GM18519 (cell line): ENCODE measurements around the gene JAM3.
"Not testable (repeated sequence)": the region's sequence is repeated elsewhere in the genome, so short reads cannot be mapped to it uniquely, and the experiment has no call there.

Experiments
- ATAC-seq: cut with Tn5 transposase; IDR thresholded peaks from one replicate; pipeline ENCODE4 v1.9.1; 2021; ENCODE audit warnings: mild to moderate bottlenecking, moderate library complexity; ENCODE audit not compliant: unreplicated experiment, low FRiP score

JAM3 gene

GRCh38 chr11:134170177-134170918 is 101.5 kb downstream of the JAM3 start:
- ATAC-seq, result no peak

- no peak for ATAC-seq
Measured at GRCh38 chr11:134170919-134171281, 102.0 kb downstream of the JAM3 start.

GRCh38 chr11:134171951-134172350 is 103.1 kb downstream of the JAM3 start:
- ATAC-seq, result no peak

GRCh38 chr11:134173296-134173695 is 104.4 kb downstream of the JAM3 start:
- no peak for ATAC-seq

GRCh38 chr11:134176284-134176683 is 107.4 kb downstream of the JAM3 start:
- no peak for ATAC-seq

- no peak for ATAC-seq
Measured at GRCh38 chr11:134178032-134178674, 109.3 kb downstream of the JAM3 start.

- ATAC-seq, result no peak
Measured at GRCh38 chr11:134181707-134182106, 112.8 kb downstream of the JAM3 start.

GRCh38 chr11:134188092-134188491 is 119.2 kb downstream of the JAM3 start:
- not testable (repeated sequence) for ATAC-seq

GRCh38 chr11:134196756-134197155 is 127.9 kb downstream of the JAM3 start:
- ATAC-seq, result no peak

GRCh38 chr11:134199531-134199930 is 130.7 kb downstream of the JAM3 start:
- no peak for ATAC-seq

- ATAC-seq, result no peak
Measured at GRCh38 chr11:134200688-134201087, 131.8 kb downstream of the JAM3 start.
